GM23338 (cell line): Measurements from ENCODE around the gene MINK1.

Source experiments
- CREB1 ChIP-seq: fragments of 250-450 bp; sonication (Bioruptor Pico); IDR thresholded peaks from 2 replicates; pipeline ENCODE4 v1.5.0; 2020; ENCODE audit warnings: low read depth, mild to moderate bottlenecking, moderate library complexity
- CTCF ChIP-seq, 2 experiments: fragments of 200-600 bp in 1 of 2; sonication (generic) in 1 of 2; conservative IDR thresholded peaks; 2 replicates each; pipeline versions ENCODE4 v1.5.1 to v1.6.1; 2016 to 2017; ENCODE audit warnings: antibody characterized with exemption in 2 of 2, low read depth in 2 of 2, mild to moderate bottlenecking in 2 of 2, moderate library complexity in 1 of 2
- POLR2AphosphoS5 ChIP-seq: IDR thresholded peaks from 2 replicates; pipeline ENCODE4 v1.6.1; 2016; ENCODE audit warnings: antibody characterized with exemption, low read depth
- REST ChIP-seq: IDR thresholded peaks from one replicate; pipeline ENCODE4 v1.6.1; 2018; ENCODE audit warnings: antibody characterized with exemption; ENCODE audit not compliant: unreplicated experiment

- TF ChIP-seq CTCF (conservative IDR thresholded peaks at IDR 0.05; ENCODE audit: low read depth in 2 of 2) (no peak), POLR2AphosphoS5 (no peak), REST (no peak), CREB1 (no peak)
These were observed 103.3 kb downstream of the MINK1 start for GRCh38 chr17:4936436-4936835.
